HepG2 (cell line): ENCODE data around the gene TNS4. TPM values are rescaled to one million over a fixed set of nuclear protein-coding genes. Genes with fewer than 3 reads are reported as not detected.
A peak's percentile ranks its signal among the peaks of the same experiment; 100 is the strongest.

Experiments used
- GTF3A ChIP-seq: sonication (generic); formaldehyde crosslinking; conservative IDR thresholded peaks from 2 replicates; pipeline ENCODE4 v1.4.0; 2020; ENCODE audit warnings: mild to moderate bottlenecking, missing genetic modification reagents
- JUN ChIP-seq: sonication (generic); formaldehyde crosslinking; IDR thresholded peaks from 2 replicates; pipeline ENCODE4 v1.4.0; 2020; ENCODE audit warnings: mild to moderate bottlenecking, missing genetic modification reagents
- KDM5B ChIP-seq: sonication (generic); formaldehyde crosslinking; IDR thresholded peaks from 2 replicates; pipeline ENCODE4 v1.4.0; 2020; ENCODE audit warnings: missing genetic modification reagents, mild to moderate bottlenecking, borderline replicate concordance
- MTA1 ChIP-seq: sonication (generic); formaldehyde crosslinking; IDR thresholded peaks from 2 replicates; pipeline ENCODE4 v1.4.0; 2020; ENCODE audit warnings: missing genetic modification reagents, mild to moderate bottlenecking, borderline replicate concordance
- MYC ChIP-seq: sonication (generic); formaldehyde crosslinking; IDR thresholded peaks from 2 replicates; pipeline ENCODE4 v1.9.0; 2021; ENCODE audit warnings: missing genetic modification reagents, borderline replicate concordance
- NFE2 ChIP-seq: sonication (generic); formaldehyde crosslinking; IDR thresholded peaks from 2 replicates; pipeline ENCODE4 v1.4.0; 2020; ENCODE audit warnings: missing genetic modification reagents
- NKX3-1 ChIP-seq: sonication (generic); formaldehyde crosslinking; IDR thresholded peaks from 2 replicates; pipeline ENCODE4 v1.5.0; 2020; ENCODE audit warnings: missing genetic modification reagents
- RELA ChIP-seq: sonication (generic); formaldehyde crosslinking; IDR thresholded peaks from 2 replicates; pipeline ENCODE4 v1.4.0; 2020; ENCODE audit warnings: missing genetic modification reagents
- ZMYM3 ChIP-seq: sonication (generic); formaldehyde crosslinking; IDR thresholded peaks from 2 replicates; pipeline ENCODE4 v1.5.1; 2020; ENCODE audit warnings: mild to moderate bottlenecking, missing genetic modification reagents
- ZNF138 ChIP-seq: sonication (generic); formaldehyde crosslinking; IDR thresholded peaks from 2 replicates; pipeline ENCODE4 v1.5.0; 2020; ENCODE audit warnings: mild to moderate bottlenecking, low read depth, missing genetic modification reagents
- ZNF260 ChIP-seq: sonication (generic); formaldehyde crosslinking; IDR thresholded peaks from 2 replicates; pipeline ENCODE4 v1.4.0; 2020; ENCODE audit warnings: missing genetic modification reagents, low read depth, mild to moderate bottlenecking, borderline replicate concordance
- ZNF615 ChIP-seq: sonication (generic); formaldehyde crosslinking; IDR thresholded peaks from 2 replicates; pipeline ENCODE4 v1.5.0; 2020; ENCODE audit warnings: mild to moderate bottlenecking, missing genetic modification reagents, borderline replicate concordance
- ZNF720 ChIP-seq: sonication (generic); formaldehyde crosslinking; IDR thresholded peaks from 2 replicates; pipeline ENCODE4 v1.4.0; 2020; ENCODE audit warnings: missing genetic modification reagents
- ZNF761 ChIP-seq: sonication (generic); formaldehyde crosslinking; conservative IDR thresholded peaks from 2 replicates; pipeline ENCODE4 v1.4.0; 2020; ENCODE audit warnings: mild to moderate bottlenecking, missing genetic modification reagents
- polyA plus RNA-seq, 8 experiments: library from polyadenylated mRNA; depleted of rRNA in 3 of 8; stranded (reverse) in 7 of 8; unstranded in 1 of 8; fragments of >200 nt; fragmentation: Illumina TruSeq in 4 of 8; extraction: Trizol in 4 of 8; gene quantifications; 2 replicates each; pipeline versions ENCODE4 v1.2.1 to v1.2.3, GENCODE V29; 2011 to 2016; ENCODE audit warnings: low read depth in 4 of 8, missing spikeins in 1 of 8, mixed read lengths in 1 of 8; ENCODE audit not compliant: insufficient read depth in 1 of 8
- total RNA-seq, 5 experiments: library from RNA; depleted of rRNA; stranded (reverse); fragments of >200 nt; fragmentation: Illumina TruSeq; extraction: Trizol; gene quantifications; 2 replicates each; pipeline ENCODE4 v1.2.3, GENCODE V29; 2016; ENCODE audit warnings: low read depth in 1 of 5
- TF ChIP-seq, protein P1 (sequence below): sonication (generic); formaldehyde crosslinking; IDR thresholded peaks from 2 replicates; pipeline ENCODE4 v1.8.0; 2022; ENCODE audit warnings: low read depth, missing genetic modification reagents
- TF ChIP-seq, protein P2 (sequence below): sonication (generic); formaldehyde crosslinking; IDR thresholded peaks from 2 replicates; pipeline ENCODE4 v1.9.0; 2022; ENCODE audit warnings: low read depth, missing genetic modification reagents
- TF ChIP-seq, protein P3 (sequence below): fragments of 450-650 bp; IDR thresholded peaks from 2 replicates; pipeline ENCODE4 v1.6.1; 2016
- TF ChIP-seq, protein P4 (sequence below): sonication (generic); formaldehyde crosslinking; IDR thresholded peaks from 2 replicates; pipeline ENCODE4 v1.4.0; 2020; ENCODE audit warnings: missing genetic modification reagents

TNS4 gene
- total and polyA plus RNA-seq, 2 of the 13 experiments (the other 11 are each of a cell fraction or from before 2014, with no cell fraction given): 0.58 to 2.1 TPM

DNA sequence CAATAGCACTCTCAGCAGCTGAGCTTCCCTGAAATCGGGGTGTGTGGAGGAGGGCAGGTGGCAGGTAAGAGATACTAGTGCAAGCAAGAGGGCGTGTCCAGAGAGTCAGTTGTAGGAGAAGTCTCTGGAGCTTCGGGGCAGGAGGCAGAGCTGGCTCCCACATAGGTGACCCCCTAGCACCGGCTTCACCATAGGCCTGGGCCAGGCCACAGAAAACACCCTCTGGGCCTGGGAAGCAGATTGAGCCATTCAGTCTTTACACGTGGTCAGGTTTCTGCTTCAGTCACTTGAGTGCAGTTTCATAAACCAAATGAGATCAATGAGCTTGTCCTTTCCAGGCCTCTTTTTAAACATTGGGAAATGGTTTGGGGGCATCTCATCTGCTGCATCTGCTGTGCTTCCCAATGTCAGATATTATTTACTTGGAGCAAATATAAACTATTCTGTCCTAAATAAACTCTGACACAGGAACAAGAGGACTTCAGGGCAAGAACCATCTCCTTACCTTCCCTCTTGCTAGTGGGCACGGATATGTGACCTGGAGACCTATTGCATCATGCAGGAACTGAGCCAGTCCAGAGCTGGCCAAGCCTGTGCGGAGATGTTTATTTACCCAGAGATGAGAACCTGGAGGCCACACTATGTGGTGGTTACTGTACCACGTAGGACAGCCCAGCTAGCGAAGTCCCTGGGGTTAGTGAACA, 47.7 kb upstream of the TNS4 start (continued):
- TF ChIP-seq, protein P1, sequence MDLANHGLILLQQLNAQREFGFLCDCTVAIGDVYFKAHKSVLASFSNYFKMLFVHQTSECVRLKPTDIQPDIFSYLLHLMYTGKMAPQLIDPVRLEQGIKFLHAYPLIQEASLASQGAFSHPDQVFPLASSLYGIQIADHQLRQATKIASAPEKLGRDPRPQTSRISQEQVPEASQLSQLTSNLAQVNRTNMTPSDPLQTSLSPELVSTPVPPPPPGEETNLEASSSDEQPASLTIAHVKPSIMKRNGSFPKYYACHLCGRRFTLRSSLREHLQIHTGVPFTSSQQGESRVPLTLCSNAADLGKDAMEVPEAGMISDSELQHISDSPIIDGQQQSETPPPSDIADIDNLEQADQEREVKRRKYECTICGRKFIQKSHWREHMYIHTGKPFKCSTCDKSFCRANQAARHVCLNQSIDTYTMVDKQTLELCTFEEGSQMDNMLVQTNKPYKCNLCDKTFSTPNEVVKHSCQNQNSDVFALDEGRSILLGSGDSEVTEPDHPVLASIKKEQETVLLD (CRISPR knock-in tag): no peak
- TF ChIP-seq ZNF720 (CRISPR knock-in tag) (0 out of 2 replicates have a peak, but pooled peaks have one; percentile 40), RELA (CRISPR knock-in tag) (no peak), GTF3A (CRISPR knock-in tag) (no peak), ZNF260 (no peak), ZMYM3 (CRISPR knock-in tag) (peak; percentile 98), ZNF615 (CRISPR knock-in tag) (no peak), JUN (CRISPR knock-in tag) (peak; percentile 90), MYC (CRISPR knock-in tag) (peak; percentile 85), KDM5B (CRISPR knock-in tag) (peak; percentile 71; the same call in 1 of the 2 replicates), ZNF761 (CRISPR knock-in tag) (peak; percentile 82; the same call in 1 of the 2 replicates), MTA1 (peak; percentile 93), ZNF138 (CRISPR knock-in tag) (peak; percentile 82), NFE2 (CRISPR knock-in tag) (no peak), NKX3-1 (peak; percentile 86; the same call in 1 of the 2 replicates)
- TF ChIP-seq, protein P2, sequence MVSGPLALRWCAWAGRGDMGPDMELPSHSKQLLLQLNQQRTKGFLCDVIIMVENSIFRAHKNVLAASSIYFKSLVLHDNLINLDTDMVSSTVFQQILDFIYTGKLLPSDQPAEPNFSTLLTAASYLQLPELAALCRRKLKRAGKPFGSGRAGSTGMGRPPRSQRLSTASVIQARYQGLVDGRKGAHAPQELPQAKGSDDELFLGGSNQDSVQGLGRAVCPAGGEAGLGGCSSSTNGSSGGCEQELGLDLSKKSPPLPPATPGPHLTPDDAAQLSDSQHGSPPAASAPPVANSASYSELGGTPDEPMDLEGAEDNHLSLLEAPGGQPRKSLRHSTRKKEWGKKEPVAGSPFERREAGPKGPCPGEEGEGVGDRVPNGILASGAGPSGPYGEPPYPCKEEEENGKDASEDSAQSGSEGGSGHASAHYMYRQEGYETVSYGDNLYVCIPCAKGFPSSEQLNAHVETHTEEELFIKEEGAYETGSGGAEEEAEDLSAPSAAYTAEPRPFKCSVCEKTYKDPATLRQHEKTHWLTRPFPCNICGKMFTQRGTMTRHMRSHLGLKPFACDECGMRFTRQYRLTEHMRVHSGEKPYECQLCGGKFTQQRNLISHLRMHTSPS (CRISPR knock-in tag): peak; percentile 98
- TF ChIP-seq, protein P3, sequence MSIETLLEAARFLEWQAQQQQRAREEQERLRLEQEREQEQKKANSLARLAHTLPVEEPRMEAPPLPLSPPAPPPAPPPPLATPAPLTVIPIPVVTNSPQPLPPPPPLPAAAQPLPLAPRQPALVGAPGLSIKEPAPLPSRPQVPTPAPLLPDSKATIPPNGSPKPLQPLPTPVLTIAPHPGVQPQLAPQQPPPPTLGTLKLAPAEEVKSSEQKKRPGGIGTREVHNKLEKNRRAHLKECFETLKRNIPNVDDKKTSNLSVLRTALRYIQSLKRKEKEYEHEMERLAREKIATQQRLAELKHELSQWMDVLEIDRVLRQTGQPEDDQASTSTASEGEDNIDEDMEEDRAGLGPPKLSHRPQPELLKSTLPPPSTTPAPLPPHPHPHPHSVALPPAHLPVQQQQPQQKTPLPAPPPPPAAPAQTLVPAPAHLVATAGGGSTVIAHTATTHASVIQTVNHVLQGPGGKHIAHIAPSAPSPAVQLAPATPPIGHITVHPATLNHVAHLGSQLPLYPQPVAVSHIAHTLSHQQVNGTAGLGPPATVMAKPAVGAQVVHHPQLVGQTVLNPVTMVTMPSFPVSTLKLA: 0 out of 2 replicates have a peak, but pooled peaks have one; percentile 29
- TF ChIP-seq, protein P4, sequence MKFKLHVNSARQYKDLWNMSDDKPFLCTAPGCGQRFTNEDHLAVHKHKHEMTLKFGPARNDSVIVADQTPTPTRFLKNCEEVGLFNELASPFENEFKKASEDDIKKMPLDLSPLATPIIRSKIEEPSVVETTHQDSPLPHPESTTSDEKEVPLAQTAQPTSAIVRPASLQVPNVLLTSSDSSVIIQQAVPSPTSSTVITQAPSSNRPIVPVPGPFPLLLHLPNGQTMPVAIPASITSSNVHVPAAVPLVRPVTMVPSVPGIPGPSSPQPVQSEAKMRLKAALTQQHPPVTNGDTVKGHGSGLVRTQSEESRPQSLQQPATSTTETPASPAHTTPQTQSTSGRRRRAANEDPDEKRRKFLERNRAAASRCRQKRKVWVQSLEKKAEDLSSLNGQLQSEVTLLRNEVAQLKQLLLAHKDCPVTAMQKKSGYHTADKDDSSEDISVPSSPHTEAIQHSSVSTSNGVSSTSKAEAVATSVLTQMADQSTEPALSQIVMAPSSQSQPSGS (CRISPR knock-in tag): peak; percentile 99
